Frontal cortex (tissue), 4 donors: Measurements from ENCODE around the gene MAPK8IP3. TPM values are rescaled to one million over a fixed set of nuclear protein-coding genes. Genes with fewer than 3 reads are reported as not detected.
A peak's percentile ranks its signal among the peaks of the same experiment; 100 is the strongest.

Experiments used
- DNase-seq, 2 donors: peaks; one replicate each; pipeline ENCODE4 v3.0.0; 2012; ENCODE audit warnings: low spot score in 2 of 2
- FAIRE-seq: peaks from 2 replicates; lab custom pipeline; 2012; peaks lifted over from hg19 to GRCh38; lab: Jason Lieb, UNC
- total RNA-seq: library from RNA; depleted of rRNA; stranded (reverse); fragments of >200 nt; gene quantifications from one replicate; pipeline ENCODE4 v1.2.3, GENCODE V29; 2014
- donor health status: control.
- donor health status: control.
- donor health status: control.

MAPK8IP3 gene
- total RNA-seq = 66.0 TPM

- FAIRE-seq (no peak), DNase-seq (peak; percentile 99)
These were observed at the start of gene MAPK8IP3 for GRCh38 chr16:1705688-1706385. TSS of gene MAPK8IP3 (plus strand) at chr16:1706195. CDS start at chr16:1706340, 145 bp downstream.

DNA sequence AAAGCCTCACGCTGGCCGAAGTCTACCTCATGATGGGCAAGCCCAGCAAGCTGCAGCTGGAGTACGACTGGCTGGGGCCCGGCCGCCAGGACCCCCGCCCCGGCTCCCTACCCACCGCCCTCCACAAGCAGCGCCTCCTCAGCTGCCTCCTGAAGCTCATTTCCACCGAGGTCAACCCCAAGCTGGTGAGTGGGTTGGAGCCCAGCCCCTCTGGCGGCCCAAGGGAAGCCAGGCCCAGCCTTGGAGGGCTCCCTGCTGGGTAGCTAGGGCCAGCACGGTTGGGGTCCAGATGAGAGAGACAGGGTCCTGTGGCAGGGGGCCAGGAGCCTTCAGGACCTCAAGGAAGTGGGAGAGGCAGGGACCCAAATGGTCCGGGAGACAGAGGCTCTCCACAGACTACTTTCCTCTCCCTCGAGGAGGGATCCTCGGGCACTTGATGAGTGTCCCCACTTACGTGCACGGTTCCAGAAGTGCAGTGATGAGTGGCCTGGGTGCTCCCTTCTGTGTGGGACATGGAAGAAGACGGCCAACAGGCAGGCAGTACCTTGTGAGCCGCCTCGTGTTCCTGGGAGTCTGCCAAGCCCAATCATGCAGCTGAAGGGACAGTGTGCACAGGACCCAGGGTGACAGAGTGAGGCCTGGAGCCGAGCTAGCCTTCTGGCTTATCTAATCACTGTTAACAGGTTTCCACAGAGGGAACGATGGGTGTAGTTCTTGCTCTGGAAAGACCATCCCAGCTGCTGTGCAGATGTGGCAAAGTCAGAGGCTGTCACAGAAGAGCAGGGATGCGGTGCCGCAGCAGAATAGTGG lies 49.0 kb upstream of the MAPK8IP3 start:
- no peak for FAIRE-seq
- DNase-seq = no peak

- FAIRE-seq = no peak
- DNase-seq = no peak
These were observed 48.2 kb upstream of the MAPK8IP3 start for GRCh38 chr16:1657841-1658240.

DNA sequence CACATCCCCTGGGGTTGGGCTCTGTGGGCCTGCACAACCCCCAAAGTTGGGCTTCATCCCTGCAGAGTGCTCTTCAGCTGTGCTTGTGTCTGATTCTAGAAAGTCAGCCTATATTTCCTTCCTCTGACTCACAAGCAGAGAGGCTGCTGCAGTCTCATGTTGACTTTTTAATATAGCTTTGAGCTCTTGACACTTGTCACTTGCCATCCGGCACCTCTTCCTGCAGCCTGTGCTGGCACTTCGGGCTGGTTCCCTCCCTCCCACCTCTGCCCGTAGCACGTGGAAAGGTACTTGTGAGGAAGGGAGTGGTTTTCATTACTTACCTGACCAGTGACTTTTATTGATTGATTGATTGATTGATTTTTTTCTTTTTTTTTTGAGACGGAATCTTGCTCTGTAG lies 47.0 kb upstream of the MAPK8IP3 start:
- DNase-seq (no peak), FAIRE-seq (no peak)

GRCh38 chr16:1661826-1662225 lies 44.2 kb upstream of the MAPK8IP3 start:
- DNase-seq (no peak), FAIRE-seq (no peak)

DNA sequence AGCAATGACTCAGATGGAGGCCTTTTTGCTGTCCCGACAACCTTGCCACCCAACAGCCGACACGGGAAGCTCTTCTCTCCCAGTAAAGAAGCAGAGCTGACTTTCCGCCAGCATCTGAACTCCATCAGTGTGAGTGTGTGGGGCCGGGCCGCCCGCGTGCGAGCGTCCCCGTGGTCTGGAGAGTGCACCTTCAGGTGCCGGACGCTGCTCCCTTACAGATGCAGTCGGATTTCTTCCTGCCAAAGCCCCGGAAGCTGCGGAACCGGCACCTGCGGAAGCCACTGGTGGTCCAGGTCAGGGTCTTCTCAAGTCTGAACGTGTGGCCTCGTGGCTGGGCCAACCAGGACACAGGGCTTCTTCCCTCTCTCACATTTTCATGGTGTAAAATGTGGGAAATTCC lies 43.5 kb upstream of the MAPK8IP3 start:
- FAIRE-seq = no peak
- DNase-seq = no peak

- no peak for FAIRE-seq
These were observed 40.2 kb upstream of the MAPK8IP3 start for GRCh38 chr16:1665829-1666228.

GRCh38 chr16:1666316-1666715 lies 39.7 kb upstream of the MAPK8IP3 start:
- DNase-seq = no peak
- FAIRE-seq = no peak

More at GRCh38 chr16:1665829-1666228, 40.2 kb upstream of the MAPK8IP3 start:
- no peak for DNase-seq

DNA sequence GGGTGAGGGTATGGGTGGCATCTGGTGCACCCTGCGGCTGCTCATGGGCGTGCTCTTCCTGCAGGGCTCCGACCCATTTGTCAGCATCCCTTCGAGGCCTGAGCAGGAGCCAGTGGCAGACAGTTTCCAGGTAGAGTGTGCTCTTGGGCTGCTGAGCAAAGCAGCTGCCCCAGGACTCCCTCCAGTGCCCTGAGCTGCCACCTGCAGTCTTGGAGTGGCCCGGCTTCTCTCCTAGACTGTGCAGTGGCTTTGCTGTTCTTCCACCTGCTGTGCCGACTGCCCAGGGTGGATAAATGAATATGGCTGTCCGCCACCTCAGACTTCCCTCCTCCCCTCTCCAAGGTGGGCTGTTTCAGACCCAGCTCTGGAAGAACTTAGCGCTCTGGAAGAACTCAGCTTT lies 38.7 kb upstream of the MAPK8IP3 start:
- DNase-seq (no peak), FAIRE-seq (no peak)

- FAIRE-seq (no peak), DNase-seq (no peak)
These were observed 38.1 kb upstream of the MAPK8IP3 start for GRCh38 chr16:1667916-1668315.

- FAIRE-seq = no peak
- DNase-seq = no peak
These were observed 37.2 kb upstream of the MAPK8IP3 start for GRCh38 chr16:1668612-1669319.

DNA sequence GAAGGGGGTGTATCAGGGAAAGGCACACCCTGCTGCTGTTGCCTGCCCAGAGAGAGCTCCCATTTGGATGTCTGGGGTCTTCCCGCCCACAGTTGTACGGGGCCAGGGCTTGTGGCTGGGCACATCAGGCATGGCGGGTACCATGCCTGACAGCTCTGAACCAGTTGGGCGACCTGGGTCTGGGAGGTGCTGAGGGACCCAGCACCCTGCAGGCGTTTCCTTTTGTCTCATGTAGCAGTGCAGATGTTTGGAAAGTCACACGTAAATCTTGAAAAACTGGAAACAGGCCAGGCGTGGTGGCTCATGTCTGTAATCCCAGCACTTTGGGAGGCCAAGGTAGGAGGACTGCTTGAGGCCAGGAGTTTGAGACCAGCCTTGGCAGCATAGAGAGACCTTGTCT lies 36.3 kb upstream of the MAPK8IP3 start:
- no peak for DNase-seq
- no peak for FAIRE-seq

DNA sequence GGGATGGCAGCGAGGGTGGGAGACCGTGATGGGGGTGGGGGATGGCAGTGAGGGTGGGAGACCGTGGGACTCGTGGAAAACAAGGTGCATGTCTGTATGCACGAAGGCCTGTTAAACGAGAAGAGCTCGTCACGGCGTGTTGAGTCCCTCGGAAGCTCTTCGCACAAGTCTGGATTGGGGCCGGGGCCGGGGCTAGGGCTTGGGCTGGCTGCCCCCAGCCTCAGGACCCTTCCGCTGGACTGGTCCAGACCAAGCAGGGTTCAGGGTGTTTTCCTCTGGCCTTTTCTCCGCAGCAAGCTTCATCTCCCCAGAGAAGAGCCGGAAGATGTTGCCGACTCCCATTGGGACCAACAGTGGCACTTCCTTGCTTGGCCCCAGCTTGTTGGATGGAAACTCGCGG lies 35.6 kb upstream of the MAPK8IP3 start:
- FAIRE-seq (no peak), DNase-seq (no peak)

DNA sequence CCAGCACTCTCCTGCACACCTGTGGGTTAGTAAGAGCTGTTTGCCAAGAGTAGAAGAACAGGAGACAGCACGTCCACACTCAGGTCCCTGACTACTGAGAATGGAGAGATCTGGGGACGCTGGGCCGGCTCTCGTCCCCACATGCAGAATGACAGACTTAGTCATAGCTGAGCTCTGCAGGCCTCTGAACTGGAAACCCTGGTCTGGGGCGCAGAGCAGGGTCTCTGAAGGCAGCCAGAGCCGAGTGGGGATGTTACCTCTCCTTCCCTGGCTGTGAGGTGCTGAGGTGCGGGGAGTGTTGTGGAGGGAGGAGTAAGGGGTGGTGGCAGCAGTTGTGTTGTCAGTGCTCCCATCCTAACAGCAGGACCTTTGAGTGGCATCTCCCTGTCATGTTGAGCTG lies 35.1 kb upstream of the MAPK8IP3 start:
- FAIRE-seq (no peak), DNase-seq (no peak)

- DNase-seq (no peak), FAIRE-seq (no peak)
These were observed 32.4 kb upstream of the MAPK8IP3 start for GRCh38 chr16:1673424-1674151.

- DNase-seq (no peak), FAIRE-seq (no peak)
These were observed 31.7 kb upstream of the MAPK8IP3 start for GRCh38 chr16:1674306-1674705.

GRCh38 chr16:1674751-1675664 lies 31.0 kb upstream of the MAPK8IP3 start:
- FAIRE-seq = no peak

DNA sequence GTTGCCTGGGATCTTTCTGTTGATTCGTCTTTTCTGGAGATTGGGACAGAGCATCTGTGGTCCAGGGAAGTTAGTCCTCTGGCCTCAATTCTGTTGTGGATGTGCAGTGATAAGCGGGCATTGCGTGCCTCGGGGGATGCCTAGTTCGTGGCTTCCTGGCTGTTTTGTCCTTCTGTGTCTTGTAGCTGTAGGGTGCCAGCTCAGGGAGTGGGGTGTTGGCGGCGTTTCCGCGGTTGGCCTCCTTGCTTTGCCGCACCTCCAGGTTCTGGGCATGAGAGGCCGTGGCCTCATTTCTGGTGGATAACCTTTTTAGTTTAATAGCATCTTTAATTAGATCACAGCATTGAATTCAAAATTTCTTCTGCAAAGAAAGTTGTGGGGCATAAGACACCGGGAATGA lies 29.3 kb upstream of the MAPK8IP3 start:
- FAIRE-seq = no peak

More at GRCh38 chr16:1674751-1675664, 31.0 kb upstream of the MAPK8IP3 start:
- no peak for DNase-seq

DNA sequence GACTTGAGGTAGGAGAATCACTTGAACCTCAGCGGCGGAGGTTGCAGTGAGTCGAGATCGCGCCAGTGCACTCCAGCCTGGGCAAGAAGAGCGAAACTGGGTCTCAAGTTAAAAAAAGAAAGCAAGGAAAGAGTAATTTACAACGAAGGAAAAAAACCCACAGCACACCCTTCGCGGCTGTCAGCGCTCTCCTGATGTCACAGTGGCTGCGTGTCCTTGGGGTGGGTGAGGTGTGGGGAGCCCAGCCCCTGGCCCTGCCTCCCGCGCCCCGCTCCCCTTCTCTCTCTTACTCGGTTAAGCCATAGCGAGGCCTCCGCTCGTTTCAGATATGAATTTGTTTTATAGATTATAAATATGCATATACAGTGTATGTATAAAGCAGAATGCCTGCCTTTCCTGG lies 28.7 kb upstream of the MAPK8IP3 start:
- DNase-seq (no peak), FAIRE-seq (no peak)

More for the DNA sequence above, 29.3 kb upstream of the MAPK8IP3 start:
- DNase-seq = no peak
